Renal cortical epithelial cell (primary cell): ENCODE data around the gene MICAL3. TPM values are rescaled to one million over a fixed set of nuclear protein-coding genes. Genes with fewer than 3 reads are reported as not detected.

ENCODE experiments used
- DNase-seq: peaks from one replicate; pipeline ENCODE4 v3.0.0-alpha.2; 2011; ENCODE audit warnings: low read depth
- total RNA-seq: library from RNA; depleted of rRNA; stranded (reverse); fragments of >200 nt; gene quantifications from 2 replicates; pipeline ENCODE4 v1.2.3, GENCODE V29; 2014

The MICAL3 gene
- total RNA-seq, 1 donor from 2014 or later: 132 TPM

DNA sequence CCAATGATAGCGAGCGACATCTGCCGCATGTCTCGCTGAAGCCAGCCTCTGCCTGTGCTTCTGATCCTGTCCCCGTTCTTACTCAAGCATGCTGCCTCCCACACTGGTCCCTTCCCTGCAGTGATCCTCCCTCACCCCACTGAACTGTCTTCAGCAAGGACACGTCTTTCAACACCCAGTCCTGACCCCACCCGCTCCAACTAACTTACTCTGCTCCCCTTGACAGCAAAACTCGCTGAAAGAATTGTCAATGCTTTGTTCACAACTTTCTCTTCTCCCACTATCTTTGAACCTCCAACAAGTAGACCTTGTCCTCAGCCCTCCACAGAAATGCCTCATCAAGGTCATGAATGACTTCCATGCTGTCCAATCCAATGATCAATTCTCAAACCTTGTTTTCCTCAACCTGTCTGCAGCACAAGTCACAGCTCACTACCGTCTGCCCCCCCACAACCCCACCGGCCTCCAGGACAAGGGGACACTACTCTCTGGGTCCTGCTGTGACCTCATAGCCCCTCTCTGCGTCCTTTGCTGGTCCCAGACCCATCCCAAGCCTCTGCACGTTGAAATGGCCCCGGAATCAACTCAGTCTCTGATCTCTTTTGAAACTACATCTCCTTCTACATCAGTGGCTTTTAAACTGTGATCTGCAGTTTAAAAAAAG is 108.0 kb downstream of the MICAL3 start:
- no peak for DNase-seq

DNA sequence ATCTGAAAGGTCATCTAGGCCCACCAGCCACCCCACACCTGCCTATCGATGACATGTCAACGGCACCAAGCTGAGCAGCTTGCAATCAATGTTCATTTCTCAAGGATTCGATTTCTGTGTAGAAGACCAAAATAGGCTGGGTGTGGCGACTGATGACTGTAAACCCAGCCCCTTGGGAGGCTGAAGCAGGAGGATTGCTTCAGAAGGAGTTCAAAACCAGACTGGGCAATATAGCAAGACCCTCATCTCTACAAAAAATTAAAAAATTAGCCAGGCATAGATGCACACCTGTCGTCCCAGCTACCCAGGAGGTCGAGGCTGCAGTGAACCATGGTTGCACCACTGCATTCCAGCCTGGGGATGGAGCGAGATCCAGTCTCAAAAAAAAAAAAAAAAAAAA is 108.7 kb downstream of the MICAL3 start:
- no peak for DNase-seq

DNA sequence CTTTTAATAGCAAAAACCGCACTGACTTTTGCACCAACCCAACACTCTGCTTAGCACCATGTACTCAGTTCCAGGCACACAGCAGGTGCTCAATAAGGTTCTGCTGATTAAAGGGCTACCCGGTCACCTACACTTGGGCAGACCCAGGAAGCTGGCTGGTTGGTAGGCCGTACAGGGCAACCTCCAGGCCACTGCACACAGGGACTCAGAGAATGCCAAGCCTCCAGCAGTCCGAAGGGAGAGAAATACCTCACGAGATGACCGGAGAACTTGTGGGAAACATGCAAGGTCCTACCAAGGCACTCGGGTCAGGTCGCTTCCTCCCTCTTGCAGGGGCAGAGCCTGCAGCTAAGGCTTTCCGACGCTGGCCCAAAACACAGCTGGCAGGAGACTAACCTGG is 109.2 kb downstream of the MICAL3 start:
- DNase-seq: no peak

DNA sequence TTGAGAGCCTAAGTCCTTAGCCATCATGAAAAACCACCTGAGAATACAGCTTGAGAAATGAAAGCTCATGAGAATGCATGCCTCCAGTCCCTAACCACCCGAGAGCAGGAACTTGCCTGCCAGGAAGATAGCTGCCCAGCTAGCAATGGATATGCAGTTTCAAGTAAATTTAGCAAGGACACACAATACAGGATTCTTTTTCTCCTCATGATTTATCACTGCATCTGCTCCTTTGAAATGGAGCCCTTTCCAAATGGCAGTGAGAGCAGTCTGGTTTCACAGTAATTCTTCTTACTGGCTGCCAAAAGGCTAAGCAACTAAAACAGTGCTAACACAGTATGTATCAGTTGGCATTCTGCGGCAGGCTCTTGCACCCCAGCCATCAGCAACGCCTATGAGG is 109.9 kb downstream of the MICAL3 start:
- no peak for DNase-seq

DNA sequence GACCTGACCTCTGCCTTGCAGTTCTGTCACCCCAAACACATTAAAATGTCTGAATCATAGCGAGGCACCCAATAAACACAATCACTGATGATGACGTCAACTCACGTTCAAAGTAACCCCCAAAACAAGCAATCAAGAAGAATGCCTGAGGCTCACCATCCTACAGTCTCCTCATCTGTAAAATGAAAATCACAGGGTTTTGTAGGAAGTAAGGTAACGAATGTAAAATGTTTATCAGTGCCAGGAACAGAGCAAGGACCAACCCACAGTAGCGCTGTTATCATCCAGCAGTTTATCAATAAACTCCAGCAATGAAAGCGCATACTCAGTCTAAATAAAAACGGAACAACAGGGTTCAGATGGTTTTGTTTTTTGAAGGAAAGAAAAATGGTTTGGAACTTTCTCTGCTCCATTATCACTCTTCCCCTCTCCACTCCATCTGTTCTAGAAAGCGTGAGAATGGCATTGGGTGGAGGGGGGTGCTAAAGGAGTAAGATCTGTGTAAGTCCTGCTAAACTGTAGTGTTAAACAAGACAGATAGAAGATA is 110.5 kb downstream of the MICAL3 start:
- peak; percentile 31 for DNase-seq

DNA sequence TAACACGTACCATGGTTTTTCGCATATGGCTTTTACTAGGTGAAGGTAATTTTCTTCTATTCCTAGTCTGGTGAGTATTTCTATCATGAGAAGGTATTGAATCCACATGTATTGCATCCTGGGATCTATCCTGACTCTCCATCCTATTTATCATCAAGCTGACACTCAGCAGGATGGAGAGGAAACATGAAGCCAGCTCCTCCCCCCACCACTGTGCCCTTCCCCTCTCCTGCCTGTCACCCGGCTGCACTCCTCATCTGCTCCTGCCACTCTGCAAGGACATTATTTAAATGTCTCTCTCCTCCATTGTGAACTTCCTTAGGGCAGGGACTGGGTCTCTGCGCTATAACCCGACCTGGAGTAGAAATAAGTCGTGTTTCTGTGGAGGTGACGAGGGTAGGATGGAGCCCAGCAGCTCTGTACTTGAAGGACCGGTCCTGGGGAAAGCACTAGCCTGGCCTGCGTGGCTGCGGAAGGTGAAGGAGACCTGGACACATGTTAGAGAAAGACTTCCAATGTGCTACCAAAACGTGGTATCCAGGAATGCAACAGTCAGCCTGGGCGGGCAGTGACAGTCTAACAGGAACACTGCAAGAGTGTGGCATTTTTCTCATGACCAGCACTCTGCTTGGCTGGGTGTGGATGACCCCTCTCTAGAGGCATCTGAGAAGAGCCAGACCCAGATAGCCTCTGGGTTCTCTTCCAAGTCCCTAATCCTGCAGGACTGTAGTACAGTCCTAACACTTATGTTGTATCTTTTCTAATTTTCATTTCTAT is 111.2 kb downstream of the MICAL3 start:
- DNase-seq: no peak

DNA sequence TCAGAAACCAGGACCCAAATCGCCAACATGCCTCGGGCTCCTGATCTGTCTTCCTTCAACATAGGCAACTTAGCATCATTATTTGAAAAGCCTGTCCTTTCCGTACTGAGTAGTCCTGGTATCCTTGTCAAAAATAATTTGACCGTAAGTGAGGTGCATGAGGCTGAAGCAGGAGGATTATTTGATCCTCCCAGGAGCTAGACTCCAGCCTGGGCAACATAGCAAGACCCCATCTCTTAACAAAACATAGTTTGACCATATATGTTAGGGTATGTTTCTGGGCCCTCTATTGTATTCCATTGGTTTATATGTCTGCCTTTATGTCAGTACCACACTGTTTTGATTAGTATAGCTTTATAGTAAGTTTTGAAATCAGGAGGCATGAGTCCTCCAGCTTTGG is 112.5 kb downstream of the MICAL3 start:
- DNase-seq: no peak

DNA sequence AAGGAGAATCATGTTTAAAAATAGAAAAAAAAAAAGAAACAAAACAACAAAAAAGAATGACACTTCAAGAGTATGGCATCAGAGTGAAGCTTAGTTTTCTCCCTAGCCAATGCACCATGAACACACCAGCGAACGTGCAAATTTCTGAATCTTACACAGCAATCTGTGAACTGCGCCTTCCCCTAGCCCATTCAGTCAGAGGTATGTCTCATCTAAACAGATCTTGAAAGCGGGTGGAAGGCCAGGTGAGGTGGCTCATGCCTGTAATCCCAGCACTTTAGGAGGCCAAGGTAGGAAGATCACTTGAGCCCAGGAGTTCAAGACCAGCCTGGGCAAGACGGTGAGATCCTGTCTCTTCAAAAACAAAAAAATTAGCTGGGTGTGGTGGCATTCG is 113.1 kb downstream of the MICAL3 start:
- no peak for DNase-seq

DNA sequence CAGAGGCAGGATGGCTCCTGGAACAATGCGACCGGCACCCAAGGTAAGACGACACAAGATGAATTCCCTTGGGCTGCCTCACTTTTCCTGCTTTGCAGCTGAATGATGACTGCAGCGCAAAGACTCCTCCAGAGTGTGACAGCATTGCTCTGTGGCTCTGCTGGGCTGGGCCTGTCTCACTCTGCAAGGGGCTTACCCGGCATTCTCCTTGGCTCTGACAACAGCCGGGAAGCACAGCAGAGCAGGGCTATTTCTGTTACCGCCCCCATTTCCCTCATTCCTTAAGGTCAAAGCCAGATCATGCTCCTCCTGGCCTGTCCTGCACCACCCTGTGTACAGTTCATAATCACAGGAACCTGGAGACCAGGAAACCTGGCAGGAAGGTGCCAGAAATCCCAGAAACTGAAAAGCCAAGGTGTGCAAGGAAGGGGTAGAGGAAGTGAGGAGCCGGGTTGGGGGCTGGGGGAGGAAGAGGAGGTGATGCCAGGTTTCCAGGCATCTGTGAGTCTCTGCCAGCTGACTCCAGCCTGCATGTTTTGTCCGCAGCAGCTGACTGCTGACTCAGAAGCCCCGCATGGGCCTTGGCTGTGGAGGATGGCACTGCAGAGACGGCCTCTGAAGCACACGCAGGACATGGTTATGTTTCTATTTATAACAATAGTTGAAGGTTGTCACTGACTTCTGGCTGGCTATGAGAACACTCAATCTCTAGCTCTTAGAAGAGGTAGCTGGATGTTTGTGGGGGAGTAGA is 113.6 kb downstream of the MICAL3 start:
- peak; percentile 91 for DNase-seq

DNA sequence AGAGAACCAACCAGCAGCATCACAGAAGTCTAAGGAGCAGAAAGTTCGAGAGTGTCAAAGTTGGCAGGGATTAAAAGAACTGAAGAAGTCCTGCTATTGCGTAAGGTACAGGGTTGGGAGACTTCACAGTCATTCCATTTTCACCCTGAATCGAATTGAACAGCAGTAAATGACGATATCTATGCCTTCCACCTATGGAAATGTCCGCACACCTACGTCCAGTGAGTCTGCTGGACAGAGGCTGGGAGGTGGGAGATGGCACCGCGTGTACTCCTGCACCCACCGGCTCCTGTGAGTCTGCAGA is 116.7 kb downstream of the MICAL3 start:
- no peak for DNase-seq

DNA sequence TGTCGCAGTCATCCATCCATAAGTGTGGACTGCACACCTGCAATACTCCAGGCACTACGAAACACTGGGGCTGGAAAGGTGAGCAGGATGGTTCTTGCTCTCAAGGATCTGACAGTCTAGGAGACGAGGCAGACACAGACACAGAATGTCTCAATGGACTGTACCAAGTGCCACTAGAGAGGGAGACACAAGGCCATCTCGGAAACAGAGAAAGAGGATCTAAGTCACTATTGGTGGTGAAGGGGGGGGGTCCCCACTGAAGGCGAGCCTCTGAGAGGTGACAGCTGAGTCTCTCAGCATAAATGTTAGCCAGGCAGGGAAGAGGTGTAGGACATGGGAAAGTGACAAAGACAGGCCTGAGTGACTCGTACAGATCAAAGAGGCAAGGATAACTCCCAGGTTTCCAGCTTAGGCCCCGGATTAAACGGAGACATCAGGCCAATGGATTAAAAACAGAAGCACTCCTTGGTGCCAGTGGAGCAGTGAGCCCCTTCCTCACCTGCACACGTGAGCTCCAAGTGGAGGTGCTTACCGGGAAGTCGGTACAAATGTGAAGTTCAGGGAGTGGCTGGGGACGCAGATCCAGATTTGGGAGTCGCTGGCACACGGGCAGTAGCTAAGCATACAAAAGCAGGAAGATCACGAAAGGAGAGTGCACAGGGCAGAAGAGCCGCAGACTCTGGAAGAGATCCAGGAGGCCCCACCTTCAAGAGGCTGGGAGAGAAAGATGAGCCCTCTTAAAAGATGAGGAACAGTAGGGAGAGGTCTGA is 117.2 kb downstream of the MICAL3 start:
- no peak for DNase-seq

DNA sequence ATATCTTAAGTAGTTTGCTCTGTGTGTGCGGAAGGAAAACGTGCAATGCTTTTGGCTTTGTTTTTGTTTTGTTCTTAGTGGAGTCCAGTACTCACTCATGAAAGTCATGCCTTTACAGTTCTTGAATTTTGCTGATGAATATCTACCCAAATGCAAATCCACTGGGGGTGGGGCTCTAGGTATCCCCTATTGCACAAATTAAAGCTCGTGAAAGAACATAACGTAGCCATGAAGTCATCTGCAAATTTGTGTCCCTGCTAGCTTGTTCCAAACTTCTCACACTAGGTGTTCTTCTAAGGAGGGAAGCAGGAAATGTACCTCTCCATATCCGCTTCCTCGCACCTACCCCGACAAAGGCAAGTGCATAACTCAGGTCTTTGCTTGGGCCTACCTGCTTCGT is 118.9 kb downstream of the MICAL3 start:
- DNase-seq: no peak

DNA sequence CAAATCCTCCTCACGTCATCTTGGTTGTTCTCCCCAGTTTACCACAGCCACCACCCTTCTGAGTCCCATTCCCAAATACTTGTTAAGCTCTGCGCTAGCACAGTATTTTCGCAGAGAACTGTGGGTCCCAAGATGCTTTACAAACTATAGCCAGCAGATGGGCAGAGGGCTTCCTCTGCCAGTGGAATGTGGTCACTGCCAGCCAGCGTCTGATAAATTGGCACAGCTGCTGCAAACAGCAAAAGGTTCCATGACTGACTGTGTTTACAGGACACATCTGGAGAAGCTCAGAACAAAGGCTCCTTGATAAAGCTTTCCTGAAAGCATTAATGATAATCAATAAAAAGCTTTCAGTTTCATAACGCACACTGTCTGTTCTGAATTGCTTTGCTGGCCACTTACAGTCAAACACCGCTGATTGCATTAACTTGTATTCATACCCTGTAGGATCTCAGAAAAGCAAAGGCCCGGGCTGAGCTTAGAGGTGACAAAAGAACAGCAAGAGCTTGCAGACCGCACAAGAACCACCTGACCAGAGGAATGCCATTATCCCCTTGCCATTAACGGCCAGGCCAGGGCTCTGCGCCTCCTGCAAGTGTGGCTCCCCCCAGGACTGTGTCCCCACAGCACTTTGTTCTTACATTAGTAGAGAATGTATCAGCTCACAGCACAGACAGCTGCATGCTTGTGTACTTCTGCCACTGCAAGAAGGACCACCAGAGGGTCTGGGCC is 120.6 kb downstream of the MICAL3 start:
- DNase-seq: no peak

DNA sequence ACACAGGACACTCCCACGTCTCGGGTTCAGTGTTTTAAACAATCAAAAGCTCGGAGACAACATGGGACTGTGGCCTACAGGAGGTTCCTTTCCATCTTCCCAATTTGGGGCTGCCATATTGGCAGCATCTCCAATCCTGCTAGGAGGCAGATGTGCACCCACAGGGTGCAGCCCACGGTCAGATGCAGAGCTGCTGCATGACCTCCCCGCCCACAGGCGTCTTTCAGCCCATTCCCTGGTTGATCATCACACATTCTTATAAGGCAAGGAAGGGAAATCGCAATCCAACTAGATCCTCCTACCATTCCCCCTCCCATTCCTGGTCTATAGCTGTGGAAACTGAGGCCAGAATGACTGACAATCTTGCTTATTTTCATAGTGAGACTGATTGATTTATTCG is 121.4 kb downstream of the MICAL3 start:
- no peak for DNase-seq

DNA sequence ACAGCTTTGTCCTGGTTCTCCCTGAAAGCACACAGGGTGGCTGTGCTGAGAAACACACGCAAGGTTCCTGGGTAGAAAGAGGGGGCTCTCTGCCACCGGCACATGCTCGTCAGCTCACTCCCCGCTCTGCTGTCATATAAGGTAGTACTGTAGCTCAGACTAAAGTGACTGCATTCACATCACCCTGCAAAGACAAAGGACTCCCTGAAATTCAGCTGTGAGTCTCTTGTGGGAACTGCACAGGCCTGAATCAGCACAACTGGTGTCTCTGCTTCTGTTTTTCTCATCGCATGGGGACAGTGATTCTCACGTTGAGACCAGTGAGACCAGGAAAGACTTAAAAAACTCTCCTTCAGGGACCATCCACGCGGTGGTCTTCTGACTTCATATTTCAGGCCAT is 126.0 kb downstream of the MICAL3 start:
- DNase-seq: no peak

DNA sequence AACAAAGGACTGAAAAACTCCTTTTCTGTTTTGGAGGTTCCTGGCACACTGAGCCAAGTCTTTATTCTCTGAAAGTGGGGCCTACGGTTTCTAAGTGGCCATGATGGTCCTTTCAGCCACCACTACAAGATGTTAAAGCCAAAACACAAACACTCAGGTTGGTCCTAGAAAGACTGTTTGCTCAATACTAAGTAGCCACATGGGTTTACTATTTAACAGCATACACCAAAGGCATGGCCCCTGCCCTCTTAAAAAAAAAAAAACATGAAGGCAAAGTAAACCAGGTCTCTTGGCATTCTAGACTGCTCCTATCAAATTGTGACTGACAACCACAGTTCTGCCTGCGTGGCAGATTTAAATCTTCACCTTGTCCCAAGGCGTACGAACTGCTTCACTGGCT is 126.5 kb downstream of the MICAL3 start:
- peak; percentile 54 for DNase-seq

DNA sequence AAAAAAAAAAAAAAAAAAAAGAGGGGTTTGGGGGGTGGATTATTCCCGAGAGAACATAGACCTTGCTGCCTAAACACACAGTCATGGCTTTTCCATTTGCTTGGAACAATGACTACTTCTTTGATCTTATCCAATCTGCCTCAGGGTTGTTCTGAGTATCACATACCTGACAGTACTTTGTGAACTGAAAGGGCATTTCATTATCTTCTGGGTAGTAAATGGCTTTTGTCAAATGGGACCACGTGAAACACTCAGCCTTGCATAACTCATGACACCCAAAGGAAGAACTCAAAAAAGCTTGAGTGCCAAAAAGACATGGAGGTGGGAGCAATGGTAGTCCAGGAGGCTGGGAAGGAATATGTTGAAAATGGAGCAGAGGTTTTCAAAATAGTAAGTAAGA is 126.9 kb downstream of the MICAL3 start:
- DNase-seq: no peak

DNA sequence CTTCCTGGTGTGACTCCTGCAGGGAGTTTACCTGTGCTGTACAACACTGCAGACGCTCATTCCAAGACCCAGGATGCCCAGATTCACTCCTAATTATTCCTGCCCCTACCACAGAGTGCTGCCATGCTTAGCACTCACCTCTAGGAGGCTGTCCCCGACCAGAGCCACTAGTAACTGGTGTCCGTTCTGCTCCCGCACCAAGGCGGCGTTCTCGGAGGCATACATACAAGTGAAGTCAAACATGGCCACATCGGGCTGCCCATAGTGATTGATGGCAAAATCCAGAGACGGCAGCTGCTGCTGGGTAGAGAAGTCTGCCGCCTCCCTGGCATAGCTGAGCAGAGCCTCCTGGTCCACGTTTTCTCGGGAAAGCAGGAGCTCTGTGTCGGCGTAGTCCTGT is 127.8 kb downstream of the MICAL3 start:
- DNase-seq: no peak

DNA sequence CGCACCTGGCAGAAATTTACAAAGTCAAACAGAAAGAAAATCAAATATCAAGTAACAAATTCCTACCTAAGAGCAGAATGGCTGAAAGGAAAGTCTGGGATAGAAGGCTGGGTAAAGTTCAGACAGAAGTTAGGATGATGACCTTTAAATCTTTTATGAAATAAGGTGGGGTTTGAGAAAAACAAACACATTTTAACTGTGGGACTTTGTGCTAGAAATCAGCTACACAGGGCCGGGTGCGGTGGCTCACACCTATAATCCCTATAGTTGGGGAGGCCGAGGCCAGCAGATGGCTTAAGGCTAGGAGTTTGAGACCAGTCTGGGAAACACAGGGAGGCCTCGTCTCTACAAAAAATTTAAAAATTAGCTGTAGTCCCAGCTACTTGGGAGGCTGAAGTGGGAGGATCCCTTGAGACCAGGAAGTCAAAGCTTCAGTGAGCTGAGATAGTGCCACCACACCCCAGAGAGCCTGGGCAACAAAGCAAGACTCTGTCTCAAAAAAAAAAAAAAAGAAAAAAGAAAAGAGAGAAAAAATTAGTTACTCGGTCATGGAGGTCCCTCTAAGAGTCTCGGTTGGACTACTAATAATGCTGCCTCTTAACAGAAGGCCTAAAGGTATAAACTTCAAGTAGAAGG is 130.3 kb downstream of the MICAL3 start:
- DNase-seq: no peak

DNA sequence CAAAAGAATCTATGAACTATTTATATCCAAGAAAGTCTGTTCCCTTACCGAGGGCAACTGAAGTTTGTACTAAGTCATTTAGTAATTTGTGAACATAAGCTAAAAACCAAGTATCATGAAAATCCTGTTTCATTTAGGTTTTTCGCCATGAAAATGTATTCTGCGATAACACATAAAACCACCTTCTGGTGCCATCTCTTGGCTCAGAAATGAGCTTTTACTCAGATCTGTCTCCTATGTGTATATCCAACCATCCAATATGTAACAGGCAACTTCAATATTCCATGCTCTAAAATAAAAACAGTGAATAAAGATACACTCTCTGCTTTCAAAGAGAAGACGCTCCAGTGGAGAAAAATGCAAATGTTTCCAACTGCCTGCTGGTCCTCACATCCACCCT is 132.0 kb downstream of the MICAL3 start:
- no peak for DNase-seq
